Upper lobe of left lung (tissue), 4 donors: ENCODE measurements around the gene HECA.

Experiments used
- CTCF ChIP-seq, 6 experiments: fragments of 450-650 bp in 4 of 6; fragments of 200-600 bp in 2 of 6; sonication (generic) in 2 of 6; IDR thresholded peaks; one replicate each; pipeline ENCODE4 v1.5.1; 2016 to 2019; ENCODE audit warnings: antibody characterized with exemption in 6 of 6
- EP300 ChIP-seq, 4 donors: sonication (generic); formaldehyde crosslinking; IDR thresholded peaks; one replicate each; pipeline ENCODE4 v1.5.1; 2017; ENCODE audit warnings: antibody characterized with exemption in 4 of 4, control low read depth in 2 of 4
- POLR2A ChIP-seq, 4 donors: fragments of 450-650 bp; IDR thresholded peaks; one replicate each; pipeline ENCODE4 v1.5.1; 2016 to 2017; ENCODE audit warnings: antibody characterized with exemption in 4 of 4, mild to moderate bottlenecking in 2 of 4
- POLR2AphosphoS5 ChIP-seq, 2 donors: sonication (generic); formaldehyde crosslinking; IDR thresholded peaks; one replicate each; pipeline ENCODE4 v1.5.1; 2017; ENCODE audit warnings: antibody characterized with exemption in 2 of 2

- TF ChIP-seq POLR2A (IDR thresholded peaks at IDR 0.05) (no peak), POLR2AphosphoS5 (IDR thresholded peaks at IDR 0.05) (no peak), CTCF (IDR thresholded peaks at IDR 0.05) (no peak), EP300 (IDR thresholded peaks at IDR 0.05) (no peak)
Measured at GRCh38 chr6:139172151-139172550, 37.3 kb downstream of the HECA start.
